ENCODE measurements around the gene CDH8.

CDH8 gene

DNA sequence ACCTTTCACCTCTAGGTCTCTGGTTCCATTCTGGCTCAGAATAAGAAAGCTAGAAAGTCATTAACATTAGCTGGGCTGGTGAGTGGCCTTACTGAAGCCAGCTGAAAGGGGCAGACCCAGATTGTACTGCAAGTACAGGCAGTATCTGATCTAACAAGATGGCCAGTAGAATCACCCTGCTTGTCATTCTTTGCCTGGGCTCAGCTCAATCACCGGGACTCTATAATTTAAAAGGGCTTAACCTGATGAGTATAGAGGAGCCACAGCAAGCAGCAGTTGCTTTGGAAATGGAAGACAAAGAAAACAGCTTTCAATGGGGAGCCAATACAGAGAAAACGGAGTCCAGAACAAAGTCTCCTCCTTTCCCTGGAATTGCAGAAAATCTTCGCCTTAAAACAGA is 13.6 kb downstream of the CDH8 start:
- no peak for DNase-seq

DNA sequence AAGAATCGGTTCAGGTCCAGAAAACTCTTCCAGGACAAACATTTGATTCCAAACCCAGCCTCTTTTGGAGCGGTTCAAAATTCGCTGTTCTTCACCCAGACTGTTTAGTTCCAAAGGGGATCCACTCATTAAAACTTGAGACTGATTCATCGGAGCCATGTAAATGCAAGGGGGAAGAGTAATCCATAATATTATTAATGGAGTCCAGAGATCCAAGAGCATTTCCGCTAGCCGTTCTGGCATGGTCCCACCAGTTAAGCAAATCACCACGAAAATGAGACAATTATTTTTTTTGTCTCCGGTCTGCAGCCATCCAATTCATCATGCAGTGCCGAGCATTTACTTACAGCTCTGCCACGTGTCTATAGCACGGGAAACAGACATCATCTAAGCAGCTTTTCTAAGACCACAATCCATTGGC is 15.1 kb downstream of the CDH8 start:
- DNase-seq = no peak

DNA sequence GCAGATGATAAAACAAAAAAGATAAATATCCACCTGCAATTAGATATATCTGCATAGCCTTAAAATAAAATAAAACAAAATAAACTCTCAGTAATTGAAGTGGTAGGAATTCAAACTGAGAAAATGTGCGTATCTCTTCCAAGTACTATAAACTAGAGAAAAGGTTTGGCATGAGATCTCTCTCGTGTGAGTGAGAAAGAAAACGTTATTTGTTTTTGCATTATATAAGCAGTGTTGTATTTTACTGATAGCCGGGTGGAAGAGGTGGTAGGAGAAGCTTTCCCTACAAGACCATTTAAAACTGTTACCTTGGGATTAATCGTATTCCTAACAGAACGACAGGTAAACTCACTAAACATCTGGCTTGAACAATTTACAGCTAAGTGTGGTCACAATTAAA is 15.6 kb downstream of the CDH8 start:
- no peak for DNase-seq

DNA sequence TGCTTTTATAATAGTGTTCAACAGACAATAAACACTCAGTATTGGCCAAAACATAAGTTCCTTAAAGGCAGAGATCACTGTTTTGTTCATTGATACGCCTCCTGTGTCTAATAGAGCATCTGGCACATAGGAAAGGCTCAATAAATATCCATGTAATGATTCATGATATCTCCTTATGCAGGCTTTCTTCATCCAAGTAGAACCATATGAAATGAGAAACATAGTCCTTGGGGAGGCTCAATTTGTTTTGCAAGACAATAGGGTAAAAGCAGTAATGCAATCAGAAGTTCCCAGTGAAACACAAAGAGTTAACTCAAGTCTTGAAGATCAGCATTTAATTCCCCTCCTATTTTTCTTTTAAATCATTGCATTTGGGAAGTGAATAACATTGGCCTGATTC is 16.4 kb downstream of the CDH8 start:
- DNase-seq = no peak

DNA sequence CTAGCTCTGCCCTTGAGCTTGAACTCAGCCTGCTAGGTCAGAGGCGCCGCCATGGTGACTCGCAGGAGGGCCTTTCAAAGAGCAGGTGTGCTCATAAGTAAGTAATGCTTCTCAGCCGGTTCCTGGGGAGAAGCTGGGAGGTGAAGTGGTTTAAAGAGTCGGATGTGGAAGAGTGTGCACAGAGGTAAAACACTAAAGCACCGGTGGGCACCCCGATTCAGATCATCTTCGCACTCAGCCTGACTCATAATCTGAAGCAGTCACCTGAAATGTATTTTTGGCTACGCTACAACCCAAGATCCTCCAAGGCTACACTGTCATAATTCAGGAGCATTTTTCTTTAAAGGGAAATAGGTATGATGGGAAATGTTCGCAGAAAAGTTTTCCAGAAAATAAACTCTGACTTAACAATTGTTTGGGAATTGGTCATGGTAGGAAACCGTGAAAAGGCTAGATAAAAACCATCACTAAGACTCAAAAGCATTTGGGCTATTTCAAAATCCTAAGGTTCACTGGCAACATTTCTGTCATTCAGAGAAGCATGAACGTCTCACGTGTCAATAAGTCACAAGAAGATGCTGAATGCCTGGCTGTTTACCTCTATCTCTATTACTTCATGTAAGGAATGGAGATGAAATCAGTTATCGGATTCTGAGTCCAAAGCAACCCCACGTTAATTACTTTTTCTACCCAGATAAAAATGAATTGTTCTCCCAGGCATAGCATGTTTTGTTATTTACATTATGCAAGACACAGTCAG is 17.8 kb downstream of the CDH8 start:
- peak; percentile 49 for DNase-seq

- no peak for DNase-seq
Observed at GRCh38 chr16:62014319-62014923, 21.8 kb downstream of the CDH8 start.

GRCh38 chr16:62010186-62010585 is 26.1 kb downstream of the CDH8 start:
- no peak for DNase-seq

- DNase-seq = no peak
Observed at GRCh38 chr16:61998460-61998859, 37.8 kb downstream of the CDH8 start.

GRCh38 chr16:61993108-61993507 is 43.1 kb downstream of the CDH8 start:
- peak; percentile 4 for DNase-seq

DNA sequence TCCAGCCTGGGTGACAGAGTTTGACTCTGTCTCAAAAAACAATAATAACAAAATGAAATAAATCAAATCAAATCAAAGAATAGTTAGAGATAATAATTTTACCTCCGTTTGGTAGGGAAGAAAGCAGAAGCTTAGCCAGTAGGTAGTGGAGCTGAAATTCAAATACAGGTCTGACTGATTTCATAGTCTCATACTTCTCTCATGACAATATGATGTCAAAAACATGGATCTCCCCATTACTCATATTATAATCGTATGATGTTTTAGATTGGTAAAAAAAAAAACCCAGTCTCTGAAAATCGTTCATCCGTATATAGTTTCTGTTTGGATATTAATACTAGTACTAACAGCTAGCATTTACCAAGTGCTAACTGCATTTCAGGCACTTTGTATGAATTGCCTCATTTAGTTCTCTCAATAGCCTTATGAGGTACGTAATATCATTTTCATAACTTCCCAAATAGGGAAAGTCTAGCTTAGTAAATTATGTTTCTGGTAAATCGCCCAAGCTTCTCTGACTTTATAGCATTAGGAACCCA is 48.7 kb downstream of the CDH8 start:
- no peak for DNase-seq

DNA sequence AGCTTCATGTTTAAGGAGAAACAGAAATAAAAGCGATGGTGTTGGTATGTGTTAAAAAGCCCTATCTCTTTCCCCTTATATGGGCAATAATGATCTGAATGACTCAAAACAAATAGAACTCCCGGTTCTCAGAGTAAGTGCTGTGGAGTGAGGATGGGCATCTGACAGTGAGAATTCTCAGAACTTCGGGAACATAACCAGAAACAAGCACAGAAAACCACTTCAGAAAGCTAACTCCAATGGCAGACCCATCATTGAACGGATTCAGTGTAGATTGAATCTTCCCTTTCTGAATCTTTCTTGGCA is 67.2 kb downstream of the CDH8 start:
- no peak for DNase-seq

GRCh38 chr16:61968242-61969076 is 67.8 kb downstream of the CDH8 start:
- DNase-seq = no peak

- no peak for DNase-seq
Observed at GRCh38 chr16:61957075-61957855, 79.0 kb downstream of the CDH8 start.

- DNase-seq = no peak
Observed at GRCh38 chr16:61952841-61953240, 83.4 kb downstream of the CDH8 start.

- DNase-seq = no peak
Observed at GRCh38 chr16:61948414-61948813, 87.8 kb downstream of the CDH8 start.

DNA sequence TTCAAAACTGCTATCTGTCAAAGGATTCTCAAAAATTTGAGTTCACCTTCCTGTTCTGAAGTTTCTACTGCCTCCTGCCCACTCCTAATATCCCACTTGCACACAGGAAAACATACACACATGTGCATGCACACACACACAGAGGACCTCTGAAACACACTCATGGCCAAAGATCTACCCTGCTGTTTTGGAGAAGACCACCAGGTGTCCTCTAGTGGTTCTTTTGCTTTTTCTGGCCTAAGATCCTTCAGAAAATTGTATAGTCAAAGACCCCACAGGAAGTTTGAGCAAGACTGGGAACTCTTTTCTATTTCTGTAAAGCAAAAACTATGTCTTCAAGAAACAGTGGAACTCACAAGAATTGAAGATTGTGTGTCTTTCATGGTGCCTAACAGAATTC is 90.2 kb downstream of the CDH8 start:
- DNase-seq = no peak

- DNase-seq = no peak
Observed at GRCh38 chr16:61945511-61945910, 90.7 kb downstream of the CDH8 start.

DNA sequence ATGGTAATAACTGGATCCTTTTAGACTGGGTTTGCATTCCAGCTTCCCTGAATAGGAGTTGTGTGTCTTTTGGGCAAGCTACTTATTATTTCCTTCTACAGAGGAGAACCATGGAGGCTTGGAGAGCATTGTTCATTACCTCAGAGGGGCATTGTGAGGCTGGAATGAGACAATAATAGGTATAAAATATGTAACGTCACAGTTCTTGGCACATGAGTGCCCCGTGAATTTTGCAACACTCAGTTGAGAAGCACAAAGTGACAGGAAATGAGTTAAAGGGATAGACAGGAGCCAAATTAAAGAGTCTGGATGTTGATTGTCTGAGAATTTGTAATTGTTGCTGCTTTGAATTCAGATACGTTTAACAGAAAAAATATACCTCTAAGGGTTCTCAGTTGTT is 92.2 kb downstream of the CDH8 start:
- no peak for DNase-seq

GRCh38 chr16:61940611-61941010 is 95.6 kb downstream of the CDH8 start:
- DNase-seq = no peak

DNA sequence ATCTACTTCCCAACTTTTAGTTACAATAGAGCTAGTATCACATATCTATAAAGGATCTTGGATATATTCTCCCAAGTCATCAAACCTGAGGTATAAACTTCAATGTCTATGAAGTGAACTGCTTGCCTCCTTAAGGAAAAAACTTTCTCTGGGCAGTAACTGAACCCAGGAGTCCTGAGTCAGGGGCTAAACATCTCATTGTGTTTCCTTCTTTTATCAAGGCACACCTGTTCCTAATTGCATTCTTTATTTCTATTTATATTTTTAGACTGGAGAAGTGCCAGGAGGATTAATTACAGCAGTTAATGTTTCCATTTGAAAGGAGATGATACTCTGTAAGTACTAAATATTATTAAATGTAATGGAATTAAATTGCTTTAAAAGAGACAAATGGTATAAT is 98.6 kb downstream of the CDH8 start:
- peak; percentile 52 for DNase-seq

GRCh38 chr16:61936522-61936921 is 99.7 kb downstream of the CDH8 start:
- DNase-seq = no peak

DNA sequence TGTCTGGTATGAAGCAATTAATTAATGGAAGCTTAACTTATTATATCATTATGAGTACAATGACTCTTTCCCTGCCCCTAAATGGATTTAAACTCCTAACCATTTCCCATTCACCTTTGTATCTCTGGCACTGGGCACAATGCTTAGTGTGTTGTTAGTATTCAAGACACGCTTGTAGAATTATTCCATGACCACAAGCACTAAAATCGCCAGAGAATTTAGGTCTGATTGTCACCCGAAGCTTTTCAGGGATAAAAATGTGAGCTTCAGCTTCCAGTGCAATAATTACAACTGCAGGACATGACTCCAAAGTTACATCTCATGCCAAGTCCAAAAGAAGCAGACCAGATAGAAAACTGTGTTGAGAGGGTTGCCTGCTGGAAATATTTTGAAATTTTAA is 101.6 kb downstream of the CDH8 start:
- DNase-seq = no peak

GRCh38 chr16:61929776-61930175 is 106.5 kb downstream of the CDH8 start:
- no peak for DNase-seq

Data from NCI-H146 (cell line).